A549 (cell line): ENCODE measurements around the gene TRIO. TPM values are rescaled to one million over a fixed set of nuclear protein-coding genes. Genes with fewer than 3 reads are reported as not detected.
"Not testable (repeated sequence)": the region's sequence is repeated elsewhere in the genome, so short reads cannot be mapped to it uniquely, and the experiment has no call there.

Experiments used
- ATAC-seq, 2 experiments: fragments of 200-7000 bp in 1 of 2; fragments of >200 bp in 1 of 2; cut with Nextera tagmentation in 1 of 2; cut with Tn5 transposase in 1 of 2; 3 replicates each; pipeline versions ENCODE4 v1.8.0 to v1.9.1; 2018 to 2020; ENCODE audit warnings: mild to moderate bottlenecking in 1 of 2, moderate library complexity in 1 of 2
- CTCF ChIA-PET: fragments of 300-600 bp; sonication (Branson Sonifier 250); formaldehyde crosslinking; extraction: SDS; loops from one replicate; lab custom pipeline; 2021; ENCODE audit warnings: antibody characterized with exemption, inconsistent platforms; lab: Yijun Ruan, JAX
- POLR2A ChIA-PET: fragments of 350-600 bp; formaldehyde crosslinking; extraction: SDS; loops from one replicate; lab custom pipeline; 2021; ENCODE audit warnings: antibody characterized with exemption, inconsistent platforms; lab: Yijun Ruan, JAX
- DNase-seq, 2 experiments: peaks; one replicate each; pipeline versions ENCODE4 v3.0.0 to v3.0.0-alpha.2; 2011 to 2016; ENCODE audit warnings: low read depth in 1 of 2, low spot score in 1 of 2
- FAIRE-seq: peaks from 2 replicates; lab custom pipeline; 2011; peaks lifted over from hg19 to GRCh38; lab: Jason Lieb, UNC
- H3K27ac ChIP-seq, 2 experiments: fragments of >200 bp; sonication (Bioruptor Twin); formaldehyde crosslinking; 3 replicates each; pipeline ENCODE4 v1.5.1; 2016 to 2017
- H3K4me1 ChIP-seq: fragments of >200 bp; sonication (Bioruptor Twin); formaldehyde crosslinking; 3 replicates; pipeline ENCODE4 v1.6.1; 2016
- H3K4me2 ChIP-seq: fragments of >200 bp; sonication (Bioruptor Twin); formaldehyde crosslinking; 3 replicates; pipeline ENCODE4 v1.6.1; 2016
- H3K4me3 ChIP-seq: fragments of >200 bp; sonication (Bioruptor Twin); formaldehyde crosslinking; 3 replicates; pipeline ENCODE4 v1.5.1; 2016
- H3K9me3 ChIP-seq: fragments of >200 bp; sonication (Bioruptor Twin); formaldehyde crosslinking; 3 replicates; pipeline ENCODE4 v1.6.1; 2016
- CBX2 ChIP-seq: fragments of 200-600 bp; sonication (generic); IDR thresholded peaks from 2 replicates; pipeline ENCODE4 v1.6.1; 2016; ENCODE audit warnings: low read depth, mild to moderate bottlenecking, borderline replicate concordance
- CHD4 ChIP-seq: fragments of 200-600 bp; sonication (generic); IDR thresholded peaks from 2 replicates; pipeline ENCODE4 v1.6.1; 2016; ENCODE audit warnings: antibody characterized with exemption, mild to moderate bottlenecking, borderline replicate concordance
- EHMT2 ChIP-seq: fragments of 200-600 bp; sonication (generic); IDR thresholded peaks from 2 replicates; pipeline ENCODE4 v1.6.1; 2016; ENCODE audit warnings: antibody characterized with exemption, low read depth, mild to moderate bottlenecking, moderate library complexity
- ELK1 ChIP-seq: fragments of 150-350 bp; IDR thresholded peaks from 2 replicates; pipeline ENCODE4 v1.6.1; 2014; ENCODE audit warnings: low read depth, mild to moderate bottlenecking, low read length
- EP300 ChIP-seq, 2 experiments: fragments of >200 bp; sonication (Bioruptor Twin); formaldehyde crosslinking; IDR thresholded peaks; 2 replicates in 1 of 2; 3 replicates in 1 of 2; pipeline ENCODE4 v1.6.1; 2016 to 2017
- ESRRA ChIP-seq: fragments of 150-350 bp; IDR thresholded peaks from 2 replicates; pipeline ENCODE4 v1.6.1; 2014; ENCODE audit warnings: mild to moderate bottlenecking, low read length, borderline replicate concordance
- GATA3 ChIP-seq: IDR thresholded peaks from 2 replicates; pipeline ENCODE4 v1.6.1; 2012; ENCODE audit warnings: borderline replicate concordance
- KDM1A ChIP-seq: fragments of 200-600 bp; sonication (generic); IDR thresholded peaks from 2 replicates; pipeline ENCODE4 v1.6.1; 2016; ENCODE audit warnings: low read depth, mild to moderate bottlenecking
- KDM5A ChIP-seq: fragments of 200-600 bp; sonication (generic); IDR thresholded peaks from 2 replicates; pipeline ENCODE4 v1.6.1; 2016; ENCODE audit warnings: antibody characterized with exemption, mild to moderate bottlenecking
- NFE2L2 ChIP-seq: fragments of 150-350 bp; conservative IDR thresholded peaks from 2 replicates; pipeline ENCODE4 v1.6.1; 2014; ENCODE audit warnings: low read length
- POLR2AphosphoS2 ChIP-seq: conservative IDR thresholded peaks from 2 replicates; pipeline ENCODE4 v1.6.1; 2012; ENCODE audit warnings: low read length, improper control_type of control experiment, inconsistent platforms
- SMC3 ChIP-seq: fragments of >200 bp; sonication (Bioruptor Twin); formaldehyde crosslinking; IDR thresholded peaks from 3 replicates; pipeline ENCODE4 v1.6.1; 2018; ENCODE audit warnings: inconsistent platforms
- USF2 ChIP-seq: fragments of 450-650 bp; IDR thresholded peaks from 2 replicates; pipeline ENCODE4 v1.6.1; 2014; ENCODE audit warnings: antibody characterized with exemption
- WGBS: methylation state at CpG from one replicate; pipeline ENCODE4 v1.1.6; 2017; ENCODE audit errors: missing lambda C conversion rate; 5-methylcytosine and 5-hydroxymethylcytosine counted together
- polyA plus RNA-seq, 4 experiments: library from polyadenylated mRNA; depleted of rRNA in 3 of 4; stranded (reverse); fragments of >200 nt; fragmentation: RNase III in 1 of 4; extraction: RNeasy Plus Mini Kit Qiagen cat#74134 plus additional on column Dnase treatment in 1 of 4; gene quantifications; 2 replicates in 3 of 4; 3 replicates in 1 of 4; pipeline ENCODE4 v1.2.3, GENCODE V29; 2011 to 2017

TRIO gene
- polyA plus RNA-seq, 2 of the 4 experiments (the other 2 are of a cell fraction), result 47.5 to 79.0 TPM

- POLR2A ChIA-PET, result no interaction called here
- CTCF ChIA-PET, result interaction anchor here (0.8 to 1.8 kb wide), 3 partner anchors 14 to 263 kb away, joined by 7 to 12 read pairs (median 10); no protein-coding TSS in a partner anchor
- WGBS, result 92% methylated on average over 15 of the region's 15 CpGs
- Histone ChIP-seq H3K4me1 (no peaks in the 10 kb centered on the region), H3K4me3 (no peak overlapping the region)
- DNase-seq, result no peak
- TF ChIP-seq POLR2AphosphoS2 (no peak), CBX2 (no peak), CHD4 (no peak), ELK1 (no peak), ESRRA (no peak)
- TF ChIP-seq, all 56 proteins: peak for 0
- H3K27ac ChIP-seq, result no peak overlapping the region
- H3K4me2 ChIP-seq, result no peak overlapping the region
- ATAC-seq, result no peak
- FAIRE-seq, result no peak
- H3K9me3 ChIP-seq, result no peaks in the 10 kb centered on the region
These were observed 241.9 kb downstream of the TRIO start for GRCh38 chr5:14385019-14385418.

- Histone ChIP-seq H3K4me3 (no peak overlapping the region), H3K4me2 (no peak overlapping the region), H3K9me3 (no peaks in the 10 kb centered on the region), H3K4me1 (no peaks in the 10 kb centered on the region), H3K27ac (no peak overlapping the region)
- FAIRE-seq, result no peak
- ChIA-PET POLR2A (no interaction called here), CTCF (interaction anchor here (1.1 to 1.9 kb wide), 8 partner anchors 9 to 400 kb away, joined by 3 to 10 read pairs (median 4); no protein-coding TSS in a partner anchor)
- 83% methylated on average over 16 of the region's 16 CpGs for WGBS
- ATAC-seq, result no peak
- DNase-seq, result no peak
- TF ChIP-seq KDM5A (no peak), ELK1 (no peak), EHMT2 (no peak), CBX2 (no peak), SMC3 (no peak), NFE2L2 (no peak), USF2 (no peak), EP300 (IDR thresholded peaks at IDR 0.05) (no peak), GATA3 (no peak)
These were observed 243.9 kb downstream of the TRIO start for GRCh38 chr5:14386884-14387624.

GRCh38 chr5:14388741-14389140 is 245.6 kb downstream of the TRIO start:
- ChIA-PET POLR2A (no interaction called here), CTCF (interaction anchor here (1.8 to 2.3 kb wide), 2 partner anchors 11 to 260 kb away, joined by 7 to 11 read pairs; no protein-coding TSS in a partner anchor)
- no peak for ATAC-seq
- no peak overlapping the region for H3K4me2 ChIP-seq
- no peaks in the 10 kb centered on the region for H3K4me1 ChIP-seq
- H3K27ac ChIP-seq, result no peak overlapping the region
- H3K4me3 ChIP-seq, result no peak overlapping the region
- H3K9me3 ChIP-seq, result no peaks in the 10 kb centered on the region
- TF ChIP-seq KDM1A (no peak), NFE2L2 (peak; percentile 10; the same call in 1 of the 2 replicates)
- DNase-seq, result no peak
- 97% methylated on average over 1 of the region's 1 CpG for WGBS
- no peak for FAIRE-seq

GRCh38 chr5:14392552-14392951 is 249.4 kb downstream of the TRIO start:
- H3K4me3 ChIP-seq, H3K9me3 ChIP-seq, DNase-seq, FAIRE-seq, H3K27ac ChIP-seq, ATAC-seq, H3K4me2 ChIP-seq, POLR2A ChIA-PET, H3K4me1 ChIP-seq: not testable (repeated sequence)
- CTCF ChIA-PET, result interaction anchor here (0.6 to 0.9 kb wide), 2 partner anchors 14 to 40 kb away, joined by 3 to 4 read pairs; no protein-coding TSS in a partner anchor
- 94% methylated on average over 10 of the region's 10 CpGs for WGBS
